ENCODE results near the gene THSD7B.

The THSD7B gene

DNA sequence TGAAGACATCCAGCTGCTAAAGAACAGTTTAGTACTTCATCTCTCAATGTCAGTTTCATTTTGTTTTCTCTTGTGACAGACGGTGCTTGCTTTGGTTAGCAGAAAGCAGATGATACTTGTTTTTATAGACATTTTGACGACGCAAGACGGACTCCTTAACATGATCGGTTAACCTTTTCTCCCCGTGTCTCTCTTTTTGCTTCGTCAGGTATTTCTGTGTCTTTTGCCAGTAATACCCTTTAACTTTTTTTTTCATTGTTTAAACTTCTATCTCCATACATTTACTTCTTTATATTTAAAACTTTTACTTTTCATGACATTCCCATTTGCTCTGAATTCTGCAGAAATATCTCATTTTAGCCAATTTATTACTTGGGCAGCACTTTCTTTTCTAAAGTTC lies 57.9 kb downstream of the THSD7B start:
- no peak for TF ChIP-seq SNAI2 (CRISPR knock-in tag; IDR thresholded peaks at IDR 0.05)
- TF ChIP-seq ZNF8 (CRISPR knock-in tag; IDR thresholded peaks at IDR 0.05) = no peak
- no peak for ATAC-seq

- ATAC-seq = no peak
- TF ChIP-seq ARNTL (CRISPR knock-in tag; IDR thresholded peaks at IDR 0.05; ENCODE audit: borderline replicate concordance, low read depth) = no peak
- no peak for TF ChIP-seq ZNF70 (CRISPR knock-in tag; IDR thresholded peaks at IDR 0.05)
- no peak for TF ChIP-seq PATZ1 (CRISPR knock-in tag; IDR thresholded peaks at IDR 0.05; ENCODE audit: borderline replicate concordance)
- TF ChIP-seq RARB (CRISPR knock-in tag; IDR thresholded peaks at IDR 0.05) = no peak
- no peak for TF ChIP-seq ZNF8 (CRISPR knock-in tag; IDR thresholded peaks at IDR 0.05)
Measured at GRCh38 chr2:136828162-136828561, 62.8 kb downstream of the THSD7B start.

GRCh38 chr2:136828774-136829173 lies 63.4 kb downstream of the THSD7B start:
- ATAC-seq = no peak
- TF ChIP-seq ZC3H10 (CRISPR knock-in tag; IDR thresholded peaks at IDR 0.05) = no peak
- no peak for TF ChIP-seq TCF4 (CRISPR knock-in tag; IDR thresholded peaks at IDR 0.05; ENCODE audit: borderline replicate concordance)

- TF ChIP-seq TCF4 (CRISPR knock-in tag; IDR thresholded peaks at IDR 0.05; ENCODE audit: borderline replicate concordance) = no peak
- no peak for ATAC-seq
Measured at GRCh38 chr2:136844546-136844945, 79.2 kb downstream of the THSD7B start.

DNA sequence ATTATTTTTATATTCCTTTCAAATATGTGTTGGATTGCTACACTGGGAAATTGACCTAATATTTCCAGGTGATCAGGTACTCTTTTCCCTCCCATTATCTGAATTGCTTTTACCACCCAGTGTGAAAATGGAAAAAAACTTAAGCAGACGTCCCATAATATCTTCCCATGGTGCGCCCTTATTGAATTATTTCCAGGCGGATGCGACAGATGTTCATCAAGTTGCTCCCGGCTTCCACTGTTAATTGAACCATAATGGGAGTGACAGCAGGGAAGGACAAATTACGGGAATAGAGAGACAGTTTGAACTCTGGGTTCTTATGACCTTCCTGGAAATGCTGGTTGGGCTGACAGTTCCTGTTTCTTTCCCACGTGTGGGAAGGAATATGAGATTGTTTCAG lies 93.3 kb downstream of the THSD7B start:
- ATAC-seq = no peak
- TF ChIP-seq SNAI2 (CRISPR knock-in tag; IDR thresholded peaks at IDR 0.05) = no peak
- TF ChIP-seq ZNF565 (CRISPR knock-in tag; conservative IDR thresholded peaks at IDR 0.05; ENCODE audit: low read depth) = no peak
- no peak for TF ChIP-seq PATZ1 (CRISPR knock-in tag; IDR thresholded peaks at IDR 0.05; ENCODE audit: borderline replicate concordance)
- no peak for TF ChIP-seq ESRRG (CRISPR knock-in tag; IDR thresholded peaks at IDR 0.05)

GRCh38 chr2:136860443-136860958 lies 95.2 kb downstream of the THSD7B start:
- TF ChIP-seq ZC3H10 (CRISPR knock-in tag; IDR thresholded peaks at IDR 0.05) (no peak), PATZ1 (CRISPR knock-in tag; IDR thresholded peaks at IDR 0.05; ENCODE audit: borderline replicate concordance) (no peak), ISL1 (CRISPR knock-in tag; IDR thresholded peaks at IDR 0.05) (no peak), CSDC2 (CRISPR knock-in tag; IDR thresholded peaks at IDR 0.05) (no peak), BACH2 (CRISPR knock-in tag; IDR thresholded peaks at IDR 0.05; ENCODE audit: borderline replicate concordance) (no peak), CREB5 (CRISPR knock-in tag; IDR thresholded peaks at IDR 0.05; ENCODE audit: low read depth) (no peak), PPARA (CRISPR knock-in tag; IDR thresholded peaks at IDR 0.05; ENCODE audit: borderline replicate concordance) (no peak)

DNA sequence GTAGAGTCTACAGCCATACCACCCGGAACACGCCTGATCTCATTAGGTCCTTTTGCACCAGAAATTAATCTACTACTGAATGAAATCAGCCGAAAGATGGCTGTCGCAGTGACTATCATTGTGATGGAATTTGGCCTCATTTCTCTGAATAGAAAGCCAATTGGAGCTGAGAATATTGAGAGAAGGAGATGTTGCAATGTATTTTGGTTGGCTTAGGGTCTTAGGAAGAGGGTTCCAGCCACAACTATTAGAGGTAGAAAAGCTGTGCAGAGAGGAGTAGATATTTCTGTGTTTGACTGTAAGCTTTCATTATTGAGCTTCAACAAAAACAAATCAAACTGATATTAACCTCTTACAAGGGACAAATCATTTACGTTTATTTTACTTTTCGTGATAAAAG lies 98.1 kb downstream of the THSD7B start:
- TF ChIP-seq ZNF70 (CRISPR knock-in tag; IDR thresholded peaks at IDR 0.05) = no peak
- no peak for TF ChIP-seq ZC3H10 (CRISPR knock-in tag; IDR thresholded peaks at IDR 0.05)
- no peak for TF ChIP-seq PPARA (CRISPR knock-in tag; IDR thresholded peaks at IDR 0.05; ENCODE audit: borderline replicate concordance)
- TF ChIP-seq RARB (CRISPR knock-in tag; IDR thresholded peaks at IDR 0.05) = no peak
- ATAC-seq = no peak

More at GRCh38 chr2:136860443-136860958, 95.2 kb downstream of the THSD7B start:
- ATAC-seq = no peak

Measured in SK-N-SH treated with all-trans-retinoic acid at 6 μM for 48 hours (cell line).